CD14-positive monocyte (primary cell): ENCODE results near the gene PPP1R1B. TPM values are rescaled to one million over a fixed set of nuclear protein-coding genes. Genes with fewer than 3 reads are reported as not detected.

Experiments used
- DNase-seq, 3 donors: peaks; one replicate each; pipeline ENCODE4 v3.0.0-alpha.2; 2011 to 2022
- H2AFZ ChIP-seq: 2 replicates; pipeline ENCODE4 v1.6.0; 2012; ENCODE audit warnings: mild to moderate bottlenecking, low read depth, low read length, inconsistent platforms; ENCODE audit not compliant: insufficient read depth, poor library complexity, severe bottlenecking
- H3K27ac ChIP-seq, 2 donors: 1 replicate in 1 of 2; 2 replicates in 1 of 2; pipeline ENCODE4 v1.5.1; 2012 to 2013; ENCODE audit warnings: low read length in 2 of 2, control low read depth in 1 of 2, inconsistent platforms in 1 of 2, low read depth in 1 of 2, mild to moderate bottlenecking in 1 of 2
- H3K27me3 ChIP-seq, 2 donors: one replicate each; pipeline versions ENCODE4 v1.6.0 to v1.6.1; 2011 to 2013; ENCODE audit warnings: low read length in 2 of 2; ENCODE audit not compliant: control insufficient read depth in 2 of 2, insufficient read depth in 2 of 2
- H3K36me3 ChIP-seq, 2 donors: replicated peaks in 1 of 2; 1 replicate in 1 of 2; 2 replicates in 1 of 2; pipeline versions ENCODE4 v1.5.1 to v1.6.1; 2012 to 2013; ENCODE audit warnings: low read length in 2 of 2, control low read depth in 1 of 2, inconsistent platforms in 1 of 2, mild to moderate bottlenecking in 1 of 2; ENCODE audit not compliant: insufficient read depth in 2 of 2, control insufficient read depth in 1 of 2
- H3K4me1 ChIP-seq, 2 donors: 1 replicate in 1 of 2; 2 replicates in 1 of 2; pipeline versions ENCODE4 v1.5.1 to v1.6.1; 2012 to 2013; ENCODE audit warnings: low read length in 2 of 2, control low read depth in 1 of 2, inconsistent platforms in 1 of 2, mild to moderate bottlenecking in 1 of 2, moderate library complexity in 1 of 2; ENCODE audit not compliant: insufficient read depth in 2 of 2, control insufficient read depth in 1 of 2
- H3K4me2 ChIP-seq: replicated peaks from 2 replicates; pipeline ENCODE3; 2012; ENCODE audit warnings: low read length, moderate library complexity, mild to moderate bottlenecking; ENCODE audit not compliant: poor library complexity, severe bottlenecking; ENCODE audit errors: extremely low read depth
- H3K4me3 ChIP-seq, 3 experiments: fragments of 200-600 bp in 1 of 3; sonication (generic) in 1 of 3; replicated peaks in 1 of 3; 1 replicate in 2 of 3; 2 replicates in 1 of 3; pipeline ENCODE4 v1.5.1; 2011 to 2013; ENCODE audit warnings: low read length in 3 of 3, mild to moderate bottlenecking in 3 of 3, control low read depth in 2 of 3, low read depth in 2 of 3, inconsistent platforms in 1 of 3, moderate library complexity in 1 of 3
- H3K79me2 ChIP-seq: 2 replicates; pipeline ENCODE4 v1.6.0; 2012; ENCODE audit warnings: mild to moderate bottlenecking, control low read depth, inconsistent platforms, low read length, moderate library complexity; ENCODE audit not compliant: insufficient read depth
- H3K9ac ChIP-seq: 2 replicates; pipeline ENCODE4 v1.6.0; 2017; ENCODE audit warnings: low read length, mild to moderate bottlenecking; ENCODE audit not compliant: insufficient read depth, poor library complexity, severe bottlenecking
- H3K9me3 ChIP-seq, 2 donors: replicated peaks in 1 of 2; 1 replicate in 1 of 2; 2 replicates in 1 of 2; pipeline versions ENCODE4 v1.5.1 to v1.6.1; 2012 to 2013; ENCODE audit warnings: low read length in 2 of 2, control low read depth in 1 of 2; ENCODE audit not compliant: control insufficient read depth in 1 of 2, insufficient read depth in 1 of 2
- H4K20me1 ChIP-seq: 2 replicates; pipeline ENCODE4 v1.6.0; 2012; ENCODE audit warnings: mild to moderate bottlenecking, low read length, control low read depth, moderate library complexity; ENCODE audit not compliant: insufficient read depth
- H3K27ac Mint-ChIP-seq, 7 donors: one replicate each; pipeline ENCODE4 v1.8.0; 2020; ENCODE audit warnings: mild to moderate bottlenecking in 7 of 7, mixed read lengths in 7 of 7, moderate library complexity in 6 of 7, inconsistent platforms in 2 of 7
- H3K27me3 Mint-ChIP-seq, 3 donors: one replicate each; pipeline ENCODE4 v1.8.0; 2021 to 2022; ENCODE audit warnings: low read depth in 3 of 3, mild to moderate bottlenecking in 3 of 3, mixed read lengths in 3 of 3, moderate library complexity in 3 of 3, inconsistent platforms in 1 of 3
- H3K36me3 Mint-ChIP-seq, 2 donors: one replicate each; pipeline ENCODE4 v1.8.0; 2020; ENCODE audit warnings: mixed read lengths in 2 of 2, inconsistent platforms in 1 of 2, mild to moderate bottlenecking in 1 of 2
- H3K4me1 Mint-ChIP-seq: one replicate; pipeline ENCODE4 v1.8.0; 2020; ENCODE audit warnings: mild to moderate bottlenecking, mixed read lengths
- H3K4me3 Mint-ChIP-seq, 2 donors: one replicate each; pipeline ENCODE4 v1.8.0; 2020; ENCODE audit warnings: mild to moderate bottlenecking in 2 of 2, mixed read lengths in 2 of 2, moderate library complexity in 1 of 2
- H3K9me3 Mint-ChIP-seq, 7 donors: one replicate each; pipeline ENCODE4 v1.8.0; 2020 to 2022; ENCODE audit warnings: mixed read lengths in 7 of 7, mild to moderate bottlenecking in 6 of 7, moderate library complexity in 6 of 7, inconsistent platforms in 2 of 7
- CTCF ChIP-seq: fragments of 200-600 bp; IDR thresholded peaks from one replicate; pipeline ENCODE4 v1.8.0; 2022; ENCODE audit warnings: antibody characterized with exemption, mild to moderate bottlenecking
- whole genome bisulfite sequencing: methylation state at CpG from one replicate; pipeline ENCODE4 v1.1.5; 2013; ENCODE audit warnings: missing lambda C conversion rate; ENCODE audit not compliant: insufficient coverage; 5-methylcytosine and 5-hydroxymethylcytosine counted together
- intact Hi-C, 2 donors: fragments of 100-400 bp; cut with micrococcal nuclease; formaldehyde crosslinking; loops; one replicate each; pipeline versions ENCODE4 v1.15.0 to v1.15.1; 2023
- polyA plus RNA-seq, 3 donors: library from polyadenylated mRNA; depleted of rRNA in 1 of 3; unstranded in 2 of 3; stranded (reverse) in 1 of 3; fragments of 300-500 nt in 2 of 3; fragments of >200 nt in 1 of 3; fragmentation: Illumina TruSeq in 2 of 3; gene quantifications; 1 replicate in 2 of 3; 2 replicates in 1 of 3; pipeline ENCODE4 v1.2.3, GENCODE V29; 2012 to 2021

Gene PPP1R1B
- polyA plus RNA-seq, 3 donors, result 0.05 TPM; not detected in 2

GRCh38 chr17:39618956-39619785 lies 7.6 kb upstream of the PPP1R1B start:
- intact Hi-C loops, result no loop called here
- Histone ChIP-seq H3K27me3 (peaks cover 9 to 54% of the 10 kb centered on the region in 2 donors), H3K27ac (no peak overlapping the region), H3K4me1 (peaks cover 20 to 27% of the 10 kb centered on the region in 2 donors), H3K36me3 (no peaks in the 10 kb centered on the region), H3K9me3 (no peaks in the 10 kb centered on the region), H4K20me1 (no peaks in the 10 kb centered on the region), H2AFZ (peak overlapping the region; percentile 77), H3K4me2 (peak overlapping the region; percentile 84), H3K79me2 (no peaks in the 10 kb centered on the region), H3K4me3 (peak overlapping the region in 1 of 3 experiments; percentile 79), H3K9ac (no peak overlapping the region)
- H3K27ac Mint-ChIP-seq, result peak overlapping the region in 1 of 7 donors; percentile 40
- H3K4me1 Mint-ChIP-seq, result peaks cover 23% of the 10 kb centered on the region
- peaks cover 42 to 79% (median 65%) of the 10 kb centered on the region in 3 donors for H3K27me3 Mint-ChIP-seq
- H3K9me3 Mint-ChIP-seq, result peaks cover 0 to 3% (median 0%) of the 10 kb centered on the region in 7 donors
- no peaks in the 10 kb centered on the region for H3K36me3 Mint-ChIP-seq
- peak overlapping the region in 1 of 2 donors; percentile 92 for H3K4me3 Mint-ChIP-seq
- TF ChIP-seq CTCF, result no peak
- 52% methylated on average over 7 of the region's 13 CpGs for WGBS
- DNase-seq, result no peak

- Histone ChIP-seq H3K4me2 (no peak overlapping the region), H3K36me3 (no peaks in the 10 kb centered on the region), H2AFZ (no peak overlapping the region), H3K27ac (no peak overlapping the region), H3K4me3 (no peak overlapping the region), H3K27me3 (peaks cover 9 to 55% of the 10 kb centered on the region in 2 donors), H3K9me3 (no peaks in the 10 kb centered on the region), H3K4me1 (peaks cover 20 to 27% of the 10 kb centered on the region in 2 donors), H3K9ac (no peak overlapping the region), H3K79me2 (no peaks in the 10 kb centered on the region), H4K20me1 (no peaks in the 10 kb centered on the region)
- no CpG with 5 or more reads among the region's 1 CpG for WGBS
- no peak for DNase-seq
- Mint-ChIP-seq H3K27ac (peak overlapping the region in 1 of 7 donors; percentile 40), H3K9me3 (peaks cover 0 to 3% (median 0%) of the 10 kb centered on the region in 7 donors), H3K36me3 (no peaks in the 10 kb centered on the region), H3K4me3 (peak overlapping the region in 1 of 2 donors; percentile 28), H3K27me3 (peaks cover 43 to 80% (median 68%) of the 10 kb centered on the region in 3 donors), H3K4me1 (peaks cover 23% of the 10 kb centered on the region)
- intact Hi-C loops, result loop anchor here (5.0 kb wide), 4 partner anchors 48 to 133 kb away; partner anchors contain the start of genes MIEN1 (in 1 of the 2), PNMT (in 1 of the 2) and TCAP (in 1 of the 2)
- TF ChIP-seq CTCF, result no peak
Measured at GRCh38 chr17:39619786-39620101, 7.0 kb upstream of the PPP1R1B start.
